GM21447 (cell line): ENCODE measurements around the gene SLC2A4RG.

Experiments
- ATAC-seq: cut with Tn5 transposase; IDR thresholded peaks from one replicate; pipeline ENCODE4 v1.9.1; 2021; ENCODE audit not compliant: unreplicated experiment

The SLC2A4RG gene

GRCh38 chr20:63751471-63752271 lies 12.1 kb downstream of the SLC2A4RG start:
- ATAC-seq, result no peak

DNA sequence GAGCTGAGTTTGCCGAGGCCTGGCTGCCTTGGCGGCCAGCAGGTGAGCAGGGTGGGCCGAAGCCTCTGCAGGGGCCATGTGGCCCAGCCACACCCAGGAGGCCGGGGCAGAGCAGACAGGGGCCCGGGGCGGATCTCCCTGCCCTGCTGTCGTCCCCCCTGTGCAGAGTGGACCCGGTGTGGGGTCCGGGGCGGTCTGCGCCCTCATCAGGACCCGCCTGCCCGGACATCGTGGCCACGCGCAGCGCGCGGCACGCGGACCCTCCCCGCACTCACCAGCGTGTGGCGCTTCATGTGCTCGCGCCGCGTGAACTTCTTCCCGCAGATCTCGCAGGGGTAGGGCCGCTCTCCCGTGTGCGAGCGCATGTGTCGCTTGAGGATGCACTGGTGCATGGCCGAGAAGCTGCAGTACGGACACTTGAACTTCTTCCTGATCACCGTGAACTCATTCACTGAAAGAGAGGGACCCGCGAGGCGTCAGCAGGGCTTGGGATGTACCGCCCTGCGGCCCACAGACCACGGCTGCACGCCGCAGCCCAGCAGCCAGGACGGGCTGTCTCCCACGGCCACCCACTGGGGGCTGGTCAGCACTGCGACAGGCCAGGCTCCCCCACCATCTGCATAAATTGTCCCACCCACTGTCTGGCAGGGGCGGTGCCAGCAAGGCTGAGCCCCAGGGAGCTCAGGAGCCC lies 13.0 kb downstream of the SLC2A4RG start:
- ATAC-seq, result no peak

DNA sequence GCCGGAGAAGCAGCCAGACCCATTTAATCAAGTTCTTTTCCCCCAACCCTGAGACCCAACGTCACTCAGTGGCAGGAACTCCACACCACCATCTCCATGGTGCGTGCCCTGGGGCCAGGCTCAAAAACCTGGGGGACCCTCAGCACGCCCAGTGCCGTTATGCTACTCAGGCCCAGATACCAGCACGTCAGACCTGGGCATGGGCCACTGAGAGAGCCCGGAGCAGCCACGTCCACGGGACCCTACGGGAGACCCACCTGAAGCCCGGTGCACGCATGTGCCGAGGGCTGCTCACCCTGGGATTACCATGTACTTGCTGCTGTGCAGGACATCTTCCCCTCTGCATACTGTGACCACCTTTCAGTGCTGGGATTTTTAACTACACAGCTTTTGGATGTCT lies 13.8 kb downstream of the SLC2A4RG start:
- ATAC-seq, result no peak

DNA sequence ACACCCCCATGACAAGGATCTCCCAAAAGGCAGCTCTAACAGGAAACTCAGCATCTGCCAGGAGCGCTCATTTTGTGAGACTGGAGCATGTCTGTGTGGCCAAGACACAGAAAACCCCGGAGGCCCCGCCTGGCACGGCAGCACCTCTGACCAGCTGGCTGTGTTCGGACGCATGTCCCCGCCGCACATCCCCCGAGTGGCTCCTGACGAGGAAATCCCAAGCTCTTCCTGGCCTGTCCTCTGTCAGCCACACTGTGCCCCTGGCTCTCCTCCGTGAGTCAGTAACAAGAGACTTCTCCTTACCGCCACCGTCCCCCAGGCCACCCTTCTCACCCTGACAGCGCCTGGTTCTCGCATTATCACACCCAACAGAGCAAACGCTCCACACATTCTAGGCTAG lies 14.4 kb downstream of the SLC2A4RG start:
- ATAC-seq, result no peak

- ATAC-seq, result no peak
Observed at GRCh38 chr20:63755933-63756647, 16.5 kb downstream of the SLC2A4RG start.

DNA sequence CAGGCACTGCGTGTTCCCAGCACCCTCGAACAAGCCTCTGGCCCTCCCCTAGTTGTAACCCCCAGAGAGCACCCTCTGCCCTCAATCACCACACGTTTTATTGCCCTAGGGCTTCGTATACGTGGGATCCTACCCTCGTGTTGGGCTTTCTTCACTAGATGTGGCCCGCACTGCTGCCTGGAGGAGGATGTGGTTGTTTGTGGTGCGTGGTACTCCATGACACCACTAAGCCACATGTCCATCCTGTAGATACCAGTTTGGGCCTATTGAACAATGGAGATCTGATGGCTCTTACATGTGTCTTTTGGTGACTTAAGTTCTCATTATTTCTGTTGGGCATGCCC lies 17.0 kb downstream of the SLC2A4RG start:
- ATAC-seq, result no peak

GRCh38 chr20:63758152-63758551 lies 18.6 kb downstream of the SLC2A4RG start:
- no peak for ATAC-seq

DNA sequence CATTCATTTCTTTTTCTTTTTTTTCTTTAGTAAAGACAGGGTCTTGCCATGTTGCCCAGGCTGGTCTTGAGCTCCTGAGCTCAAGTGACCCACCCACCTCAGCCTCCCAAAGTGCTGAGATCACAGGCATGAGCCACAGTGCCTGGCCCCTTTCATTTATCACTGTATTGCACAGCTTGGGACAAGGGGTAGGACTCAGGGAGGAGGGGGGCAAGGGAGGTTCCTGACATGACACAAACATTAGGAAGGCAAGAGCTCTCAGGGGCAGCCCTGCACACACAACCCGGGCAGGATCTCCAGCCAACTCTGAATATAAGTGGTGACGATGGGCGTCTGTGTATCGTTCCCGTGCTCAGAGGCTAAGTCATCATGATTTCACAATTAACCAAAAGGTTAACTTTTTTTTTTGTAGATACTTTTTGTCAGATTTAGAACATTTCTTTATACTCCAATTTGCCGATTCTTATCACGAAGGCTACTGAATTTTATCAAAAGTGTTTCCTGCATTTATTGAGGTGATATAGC lies 19.9 kb downstream of the SLC2A4RG start:
- no peak for ATAC-seq

DNA sequence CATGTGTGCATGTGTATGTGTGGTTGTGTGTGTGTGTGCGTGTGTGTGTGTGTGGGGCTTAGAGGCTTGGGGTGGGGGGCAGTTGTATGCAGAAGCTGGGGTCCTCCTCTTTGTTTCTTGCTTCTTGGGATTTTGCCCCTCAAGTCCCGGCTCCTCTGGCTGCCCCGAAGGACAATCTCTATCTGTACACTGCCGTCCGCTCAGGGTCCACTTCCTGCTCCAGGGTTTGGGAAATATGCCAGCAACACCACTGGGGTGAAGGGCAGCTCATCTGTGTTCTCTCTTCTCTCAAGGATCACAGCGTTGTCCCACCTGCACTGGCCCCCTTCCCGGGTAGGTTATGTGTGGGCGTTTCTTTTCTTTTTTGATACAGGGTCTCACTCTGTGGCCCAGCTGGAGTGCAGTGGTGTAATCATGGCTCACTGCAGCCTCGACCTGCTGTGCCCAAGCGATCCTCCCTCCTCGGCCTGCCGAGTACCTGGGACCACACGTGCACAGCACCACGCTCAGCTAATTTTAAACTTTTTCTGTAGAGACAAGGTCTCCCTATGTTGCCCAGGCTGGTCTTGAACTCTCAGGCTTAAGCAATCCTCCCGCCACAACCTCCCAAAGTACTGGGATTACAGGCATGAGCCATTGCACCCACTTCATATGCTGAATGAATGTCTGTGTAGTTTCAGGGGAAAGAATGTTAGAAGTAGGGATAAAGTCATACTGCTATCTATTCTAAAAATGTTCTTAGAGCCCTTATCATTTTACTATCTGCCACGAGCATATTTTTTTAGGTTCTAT lies 25.7 kb downstream of the SLC2A4RG start:
- ATAC-seq, result no peak

DNA sequence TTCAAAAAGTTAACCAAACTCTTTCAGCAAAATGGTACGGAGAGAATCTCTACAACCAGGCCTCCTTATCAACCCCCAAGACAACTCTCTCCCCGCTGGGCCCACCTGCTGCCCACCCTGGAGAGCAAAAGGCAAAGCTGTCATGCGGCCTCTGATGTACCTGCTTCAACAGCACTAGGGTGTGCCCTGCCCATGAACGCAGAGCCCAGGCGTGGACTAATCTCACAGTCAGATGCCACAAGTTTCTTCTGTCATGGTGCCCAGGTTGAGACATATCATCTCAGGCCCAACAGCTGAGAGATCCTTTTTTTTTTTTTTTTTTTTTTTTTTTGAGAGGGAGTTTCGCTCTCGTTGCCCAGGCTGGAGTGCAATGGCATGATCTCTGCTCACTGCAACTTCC lies 26.3 kb downstream of the SLC2A4RG start:
- no peak for ATAC-seq

- ATAC-seq, result no peak
Observed at GRCh38 chr20:63766695-63767426, 27.3 kb downstream of the SLC2A4RG start.

GRCh38 chr20:63767456-63767855 lies 27.9 kb downstream of the SLC2A4RG start:
- ATAC-seq, result no peak

GRCh38 chr20:63767886-63768285 lies 28.3 kb downstream of the SLC2A4RG start:
- ATAC-seq, result no peak

- no peak for ATAC-seq
Observed at GRCh38 chr20:63768591-63769515, 29.3 kb downstream of the SLC2A4RG start.

GRCh38 chr20:63769891-63770474 lies 30.4 kb downstream of the SLC2A4RG start:
- no peak for ATAC-seq

DNA sequence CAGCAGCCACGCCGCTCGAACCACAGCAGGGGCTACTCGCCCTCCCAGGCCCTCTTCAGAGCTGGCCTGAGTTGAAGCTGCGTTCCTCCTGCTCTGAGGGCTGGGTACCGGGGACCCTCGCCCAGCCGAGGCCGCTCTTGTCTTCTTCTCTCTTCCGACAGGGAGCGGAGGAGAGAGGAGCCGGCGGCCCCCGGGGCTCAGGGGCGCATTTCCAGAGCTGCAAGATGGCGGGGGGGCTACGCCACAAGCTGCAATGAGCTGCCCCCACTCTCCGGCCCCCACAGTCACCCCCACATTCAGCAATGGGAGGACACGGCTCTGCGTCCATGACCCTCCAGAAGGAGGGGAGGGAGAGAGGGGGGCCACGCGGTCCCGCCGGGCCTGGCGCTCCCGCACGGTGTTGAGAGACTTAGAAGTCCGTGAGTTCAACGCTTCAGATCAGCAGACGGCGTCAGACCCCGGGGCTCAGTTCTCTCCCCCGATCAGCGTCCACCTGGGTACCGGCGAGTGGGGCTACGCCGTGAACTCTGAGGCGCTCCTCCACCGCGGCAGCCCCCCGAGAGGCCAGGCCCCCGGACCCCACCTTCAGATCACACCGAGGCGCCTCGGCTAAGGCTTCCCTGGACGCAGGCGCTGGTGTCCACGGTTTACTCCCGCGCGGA lies 31.6 kb downstream of the SLC2A4RG start:
- ATAC-seq, result no peak

DNA sequence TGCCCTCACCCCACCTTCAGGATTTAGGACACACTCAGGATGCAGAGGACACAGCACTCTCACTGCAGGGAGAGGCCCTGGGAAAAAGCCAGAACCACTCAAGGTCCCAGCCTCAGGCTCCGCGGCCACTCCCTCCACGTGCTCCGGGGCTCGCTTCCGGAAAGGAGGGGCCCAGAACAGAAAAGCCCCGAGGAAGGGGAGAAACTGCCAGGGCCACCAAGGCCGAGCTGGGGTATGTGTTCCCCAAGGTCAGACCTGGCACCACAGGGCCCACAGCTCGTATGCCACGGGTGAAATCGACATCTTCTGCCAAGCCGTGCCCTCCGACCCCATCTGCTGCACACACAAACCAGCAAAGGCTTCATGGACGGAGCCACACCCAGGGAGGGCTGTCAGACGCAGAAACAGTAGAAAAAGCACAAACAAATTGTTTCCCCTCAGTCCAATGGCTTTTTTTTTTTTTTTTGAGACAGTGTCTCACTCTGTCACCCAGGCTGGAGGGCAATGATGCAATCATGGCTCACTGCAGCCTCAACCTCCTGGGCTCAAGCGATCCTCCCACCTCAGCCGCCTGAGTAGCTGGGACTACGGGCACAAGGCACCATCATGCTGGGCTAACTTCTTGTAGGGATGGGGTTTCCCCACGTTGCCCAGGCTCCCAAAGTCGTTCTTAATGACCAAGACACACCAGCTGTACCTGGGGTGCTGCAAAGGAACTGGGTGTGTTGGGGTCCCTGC lies 33.4 kb downstream of the SLC2A4RG start:
- ATAC-seq, result no peak
